ENCODE results near the gene TLR8.

TLR8 gene

DNA sequence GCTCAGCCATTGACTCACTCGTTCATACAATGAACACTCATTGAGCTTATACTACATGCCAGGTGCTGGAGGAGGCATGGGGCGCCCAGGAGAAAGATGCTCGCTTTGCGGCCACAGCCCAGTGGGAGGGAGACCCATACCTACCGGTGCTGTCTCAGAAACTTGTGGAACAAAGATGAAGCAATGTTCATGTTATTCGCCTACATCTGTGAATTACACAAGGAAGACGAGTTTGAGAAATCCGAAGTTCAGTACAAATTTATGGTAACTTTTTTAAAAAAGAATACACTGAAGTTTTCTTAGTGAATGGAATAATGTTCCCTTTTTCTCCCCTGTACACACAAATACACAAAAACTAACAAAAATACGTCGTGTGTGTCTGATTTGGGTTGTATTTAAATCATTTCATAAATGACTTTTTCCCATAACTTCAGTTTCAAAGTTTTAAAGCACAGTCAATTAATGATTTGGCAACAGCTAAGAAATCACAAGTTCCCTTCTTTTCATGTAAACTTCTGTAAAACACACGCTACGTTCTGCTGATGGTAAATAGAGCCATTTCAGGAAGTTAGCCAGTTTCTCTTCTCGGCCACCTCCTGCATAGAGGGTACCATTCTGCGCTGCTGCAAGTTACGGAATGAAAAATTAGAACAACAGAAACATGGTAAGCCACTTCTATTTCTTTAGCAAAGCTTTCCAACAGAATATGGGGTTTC is at the start of gene TLR8:
Gene TLR8, plus strand, starts transcription at position 575 of the 716 bp plus-strand sequence. Its CDS starts 87 bp downstream, at position 662.
- no peak for DNase-seq

DNA sequence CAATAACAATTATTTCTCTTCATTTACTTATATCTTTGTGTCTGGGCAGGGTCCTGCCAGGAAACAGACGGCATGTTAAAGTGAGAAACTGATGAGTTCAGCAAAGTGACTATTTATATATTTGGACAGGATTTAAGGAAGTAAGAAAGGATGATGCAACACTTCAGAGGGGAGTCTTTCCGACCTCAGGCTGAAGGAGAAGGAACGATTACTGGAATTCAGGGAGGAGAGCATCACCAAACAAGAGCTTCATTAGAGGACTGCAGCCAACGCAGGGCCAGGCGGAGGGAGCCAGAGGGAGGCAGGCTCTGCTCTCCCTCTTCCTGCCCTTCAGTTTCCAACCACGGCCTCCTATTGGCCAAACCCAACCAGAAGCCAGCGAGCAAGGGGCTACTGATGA is 41.1 kb upstream of the TLR8 start:
- no peak for DNase-seq

DNA sequence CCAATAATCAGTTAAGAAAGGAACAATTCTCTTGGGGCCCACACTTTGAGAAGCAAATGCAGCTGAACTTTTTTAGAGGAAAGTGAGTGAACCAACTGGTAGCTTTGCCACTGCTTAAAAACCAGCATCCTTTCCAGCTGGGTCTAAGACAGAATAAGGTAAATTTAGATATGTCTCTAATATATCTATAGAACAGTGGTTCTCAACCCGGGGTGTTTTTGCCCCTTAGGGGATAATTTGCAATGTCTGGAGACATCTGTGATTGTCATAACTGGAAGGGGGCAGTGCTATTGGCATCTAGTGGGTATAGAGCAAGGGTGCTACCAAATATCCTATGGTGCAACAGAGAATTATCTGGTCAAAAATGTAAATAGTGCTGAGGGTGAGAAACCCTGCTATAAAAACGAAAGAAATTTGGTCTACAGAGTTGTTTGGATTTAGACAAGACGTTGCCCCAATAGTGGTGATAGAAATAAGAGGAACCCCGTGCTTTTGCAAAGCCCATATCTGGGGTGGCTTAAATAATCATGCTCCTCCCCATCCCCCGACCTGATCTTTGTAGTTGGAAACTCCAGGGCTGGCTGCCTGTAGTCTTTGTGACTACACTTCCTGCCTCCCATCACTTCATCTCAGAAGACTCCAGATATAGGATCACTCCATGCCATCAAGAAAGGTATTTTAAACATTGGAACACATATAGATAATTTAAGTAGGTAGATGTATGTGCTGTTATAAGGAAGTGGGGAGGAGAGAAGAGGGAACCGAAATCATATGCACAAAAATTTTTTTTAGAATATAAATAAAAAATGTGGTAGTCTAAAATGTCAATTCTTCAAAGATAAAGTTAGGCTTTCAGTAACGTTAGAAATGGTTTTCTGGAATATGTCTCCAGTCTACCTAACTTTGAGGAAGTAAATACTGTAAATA is 39.7 kb upstream of the TLR8 start, which contains the start of gene TLR7:
Gene TLR7, plus strand, starts transcription at position 622 of the 927 bp plus-strand sequence. CDS start 507 bp downstream, outside the sequence.
- no peak for DNase-seq

DNA sequence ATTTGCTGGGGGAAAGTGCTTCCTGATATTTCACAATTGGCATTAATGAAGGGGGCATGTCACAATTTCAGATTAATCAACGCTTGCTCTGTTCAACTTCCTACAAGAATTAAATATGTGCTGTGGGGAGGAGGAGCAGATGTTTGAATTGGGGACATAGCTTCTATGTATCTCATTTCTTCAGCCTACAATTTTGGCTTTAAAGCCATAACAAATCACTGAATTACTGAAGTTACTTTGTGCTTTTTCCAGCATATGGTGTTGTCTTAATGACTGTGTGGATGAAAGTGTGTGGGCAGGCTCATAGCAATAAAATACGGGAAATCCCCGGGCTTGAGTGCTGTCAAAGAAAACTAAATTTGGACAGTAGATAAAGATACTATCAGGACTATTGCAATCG is 38.7 kb upstream of the TLR8 start:
- no peak for DNase-seq

DNA sequence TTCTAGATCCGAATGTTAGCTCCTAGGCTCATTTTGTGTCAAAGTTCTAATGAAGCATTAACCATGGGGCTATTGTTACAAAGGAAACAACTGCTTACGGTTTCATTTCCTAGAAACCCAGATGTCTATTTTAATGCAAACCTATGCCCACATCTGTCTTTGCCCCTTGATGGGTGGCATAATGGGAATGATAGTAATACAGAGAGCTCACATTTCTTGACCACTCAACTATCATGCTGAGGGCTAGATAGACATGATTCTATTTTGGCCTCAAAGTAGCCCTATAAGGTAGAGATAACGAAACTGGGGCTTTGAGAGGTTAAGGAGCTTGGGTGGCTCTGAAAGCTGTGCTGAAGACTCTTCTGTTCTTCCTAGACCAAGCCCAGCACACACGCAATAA is 37.7 kb upstream of the TLR8 start:
- DNase-seq, result no peak

DNA sequence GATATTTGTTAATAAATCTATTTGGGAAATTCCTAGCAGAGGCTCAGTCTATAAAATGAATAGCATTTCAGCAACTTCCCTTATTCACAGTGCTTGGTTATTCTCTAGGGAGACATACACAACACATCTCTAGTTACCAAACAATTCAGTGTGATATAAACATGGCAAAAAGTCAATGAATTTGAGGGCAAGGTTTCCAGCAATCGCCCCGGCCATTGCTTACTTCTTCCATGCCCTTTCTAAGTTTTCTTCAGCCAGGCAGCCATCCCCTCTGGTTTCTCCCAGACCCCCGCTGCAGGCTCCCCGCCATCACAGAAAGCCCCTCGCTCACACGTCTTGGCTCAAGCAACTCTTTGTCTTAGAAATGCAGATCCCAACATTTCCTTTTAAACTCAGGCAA is 35.2 kb upstream of the TLR8 start:
- DNase-seq, result no peak

DNA sequence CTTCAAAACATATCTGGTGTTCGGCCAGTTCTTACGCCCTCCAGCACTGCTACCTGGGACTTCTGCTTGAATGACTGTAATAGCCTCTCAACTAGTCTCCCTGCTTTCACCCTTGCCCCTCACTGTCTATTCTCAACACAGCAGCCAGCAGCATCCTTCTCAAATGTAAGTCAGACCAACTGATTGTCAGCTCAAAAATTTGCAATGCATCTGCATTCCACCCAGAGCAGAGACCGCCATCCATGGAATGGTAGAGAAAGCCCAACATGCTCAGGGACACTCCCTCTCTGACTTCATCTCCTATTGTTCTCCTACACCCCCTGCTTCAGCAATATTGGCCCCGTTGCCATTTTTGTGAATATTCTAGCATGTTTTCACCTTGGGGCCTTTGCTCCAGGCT is 33.7 kb upstream of the TLR8 start:
- DNase-seq, result no peak

DNA sequence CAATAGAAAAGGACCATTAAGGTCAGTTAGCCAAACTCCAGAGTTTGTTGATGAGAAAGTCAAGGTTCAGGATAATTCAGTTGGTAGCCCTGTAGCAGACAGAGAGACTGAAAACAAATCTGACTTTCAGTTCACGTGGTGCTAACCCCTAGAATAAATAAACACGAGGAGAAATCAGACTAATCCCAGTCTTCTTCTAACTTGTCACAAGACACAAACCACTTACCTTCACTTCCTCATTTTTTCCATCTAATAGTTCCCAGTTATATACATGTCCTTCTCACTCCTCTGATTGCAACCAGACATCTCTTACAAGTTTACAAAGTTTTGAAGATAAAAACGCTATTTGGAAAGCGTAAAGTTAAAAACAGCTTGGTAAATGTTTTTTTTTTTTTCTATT is 31.8 kb upstream of the TLR8 start:
- DNase-seq, result no peak

DNA sequence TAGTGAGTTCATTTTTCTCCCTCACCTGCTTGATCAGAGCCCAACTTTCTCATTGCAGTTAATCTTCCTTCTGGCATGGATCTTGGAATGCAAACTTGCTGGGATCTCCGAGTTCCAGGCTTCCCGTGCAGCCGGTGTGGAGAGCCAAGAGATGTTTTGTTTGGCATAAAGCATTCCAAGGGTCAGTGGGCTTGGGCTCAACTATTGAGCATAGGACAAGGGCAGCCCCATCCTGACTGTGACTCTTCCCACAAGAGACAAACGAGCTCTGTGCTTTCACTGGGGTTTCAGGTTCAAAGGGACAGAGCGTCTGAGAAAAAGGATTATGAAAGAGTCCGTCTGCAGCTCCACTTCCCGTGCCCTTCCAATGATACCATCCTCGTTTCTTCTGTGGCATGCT is 29.0 kb upstream of the TLR8 start:
- DNase-seq, result no peak

DNA sequence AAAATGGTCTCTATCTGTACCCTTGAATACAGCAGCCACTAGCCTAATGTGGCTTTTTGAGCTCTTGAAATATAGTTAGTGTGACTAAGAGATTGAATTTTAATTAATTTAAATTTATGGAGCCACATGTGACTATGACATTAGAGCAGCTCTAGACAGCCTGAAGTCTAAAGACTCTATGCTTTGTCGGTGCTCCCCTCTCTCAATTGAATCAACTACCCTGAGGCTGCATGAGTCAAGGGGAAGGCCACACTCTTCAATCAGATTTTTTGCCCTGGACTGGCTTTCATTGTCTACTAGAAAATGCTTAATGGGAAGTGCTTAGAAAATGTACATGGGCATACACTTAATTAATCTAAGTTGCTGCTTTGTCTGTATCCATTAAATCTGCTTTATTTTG is 27.9 kb upstream of the TLR8 start:
- DNase-seq, result no peak

DNA sequence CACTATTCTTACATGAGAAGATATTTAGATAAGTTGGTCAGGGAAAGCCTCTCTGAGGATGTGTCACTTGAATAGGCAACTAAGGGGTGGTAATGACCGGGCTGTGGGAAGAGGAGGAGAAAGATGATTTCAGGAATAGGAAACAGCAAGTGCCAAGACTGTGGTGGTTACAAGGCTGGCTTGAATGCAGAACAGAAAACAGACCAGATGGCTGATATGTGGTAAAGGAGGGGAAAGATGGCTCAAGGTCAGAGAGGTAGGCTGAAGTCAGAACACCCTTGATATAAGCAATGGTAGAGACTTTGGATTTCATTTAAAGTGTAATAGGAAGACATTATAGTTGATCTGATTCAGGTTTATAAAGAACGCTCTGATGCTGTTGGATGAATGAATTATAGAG is 24.5 kb upstream of the TLR8 start:
- DNase-seq, result no peak

DNA sequence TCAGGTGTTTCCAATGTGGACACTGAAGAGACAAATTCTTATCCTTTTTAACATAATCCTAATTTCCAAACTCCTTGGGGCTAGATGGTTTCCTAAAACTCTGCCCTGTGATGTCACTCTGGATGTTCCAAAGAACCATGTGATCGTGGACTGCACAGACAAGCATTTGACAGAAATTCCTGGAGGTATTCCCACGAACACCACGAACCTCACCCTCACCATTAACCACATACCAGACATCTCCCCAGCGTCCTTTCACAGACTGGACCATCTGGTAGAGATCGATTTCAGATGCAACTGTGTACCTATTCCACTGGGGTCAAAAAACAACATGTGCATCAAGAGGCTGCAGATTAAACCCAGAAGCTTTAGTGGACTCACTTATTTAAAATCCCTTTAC is 20.9 kb upstream of the TLR8 start:
- no peak for DNase-seq

DNA sequence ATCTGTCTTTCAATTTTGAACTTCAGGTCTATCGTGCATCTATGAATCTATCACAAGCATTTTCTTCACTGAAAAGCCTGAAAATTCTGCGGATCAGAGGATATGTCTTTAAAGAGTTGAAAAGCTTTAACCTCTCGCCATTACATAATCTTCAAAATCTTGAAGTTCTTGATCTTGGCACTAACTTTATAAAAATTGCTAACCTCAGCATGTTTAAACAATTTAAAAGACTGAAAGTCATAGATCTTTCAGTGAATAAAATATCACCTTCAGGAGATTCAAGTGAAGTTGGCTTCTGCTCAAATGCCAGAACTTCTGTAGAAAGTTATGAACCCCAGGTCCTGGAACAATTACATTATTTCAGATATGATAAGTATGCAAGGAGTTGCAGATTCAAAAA is 19.9 kb upstream of the TLR8 start:
- no peak for DNase-seq

DNA sequence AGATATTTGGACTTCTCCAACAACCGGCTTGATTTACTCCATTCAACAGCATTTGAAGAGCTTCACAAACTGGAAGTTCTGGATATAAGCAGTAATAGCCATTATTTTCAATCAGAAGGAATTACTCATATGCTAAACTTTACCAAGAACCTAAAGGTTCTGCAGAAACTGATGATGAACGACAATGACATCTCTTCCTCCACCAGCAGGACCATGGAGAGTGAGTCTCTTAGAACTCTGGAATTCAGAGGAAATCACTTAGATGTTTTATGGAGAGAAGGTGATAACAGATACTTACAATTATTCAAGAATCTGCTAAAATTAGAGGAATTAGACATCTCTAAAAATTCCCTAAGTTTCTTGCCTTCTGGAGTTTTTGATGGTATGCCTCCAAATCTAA is 19.3 kb upstream of the TLR8 start:
- no peak for DNase-seq

DNA sequence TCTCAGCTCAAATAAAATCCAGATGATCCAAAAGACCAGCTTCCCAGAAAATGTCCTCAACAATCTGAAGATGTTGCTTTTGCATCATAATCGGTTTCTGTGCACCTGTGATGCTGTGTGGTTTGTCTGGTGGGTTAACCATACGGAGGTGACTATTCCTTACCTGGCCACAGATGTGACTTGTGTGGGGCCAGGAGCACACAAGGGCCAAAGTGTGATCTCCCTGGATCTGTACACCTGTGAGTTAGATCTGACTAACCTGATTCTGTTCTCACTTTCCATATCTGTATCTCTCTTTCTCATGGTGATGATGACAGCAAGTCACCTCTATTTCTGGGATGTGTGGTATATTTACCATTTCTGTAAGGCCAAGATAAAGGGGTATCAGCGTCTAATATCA is 18.7 kb upstream of the TLR8 start:
- DNase-seq, result no peak

DNA sequence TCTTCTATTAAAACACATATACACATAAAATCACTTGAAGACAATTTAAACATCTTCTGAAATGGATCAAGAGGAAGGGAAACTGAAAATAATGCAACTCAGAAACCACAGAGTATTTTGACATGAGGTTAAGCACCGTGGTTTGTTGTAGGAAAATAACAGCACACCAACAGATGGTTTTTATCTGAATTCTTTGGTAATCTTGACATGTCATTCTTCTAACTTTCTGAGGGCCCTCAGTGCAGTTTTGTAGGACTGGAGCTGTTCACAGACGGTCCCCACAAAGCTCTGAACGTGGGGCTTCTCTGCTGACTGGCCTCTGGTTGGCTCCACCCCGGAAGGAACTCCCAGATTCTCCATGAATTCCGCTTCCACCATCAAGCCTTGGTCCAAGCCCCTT is 16.0 kb upstream of the TLR8 start:
- no peak for DNase-seq

DNA sequence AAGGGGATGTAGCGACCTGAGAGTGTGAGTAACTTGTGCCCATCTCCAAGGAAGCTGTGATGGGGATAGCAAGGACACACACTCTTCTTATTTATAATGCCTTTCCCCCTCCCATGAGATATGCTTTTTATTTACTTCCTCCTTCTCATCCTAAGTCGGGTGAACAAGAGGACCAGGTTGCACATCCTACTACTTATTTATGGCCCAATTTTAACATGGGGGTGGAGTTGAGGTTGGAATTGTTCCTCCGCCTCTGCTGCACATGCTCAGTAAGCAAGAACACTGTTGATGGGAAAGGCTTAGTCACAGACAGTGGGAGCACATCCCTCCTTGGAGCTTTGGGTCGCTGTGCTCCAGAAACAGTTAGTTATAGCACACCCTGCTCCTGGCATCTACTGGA is 15.2 kb upstream of the TLR8 start:
- no peak for DNase-seq

DNA sequence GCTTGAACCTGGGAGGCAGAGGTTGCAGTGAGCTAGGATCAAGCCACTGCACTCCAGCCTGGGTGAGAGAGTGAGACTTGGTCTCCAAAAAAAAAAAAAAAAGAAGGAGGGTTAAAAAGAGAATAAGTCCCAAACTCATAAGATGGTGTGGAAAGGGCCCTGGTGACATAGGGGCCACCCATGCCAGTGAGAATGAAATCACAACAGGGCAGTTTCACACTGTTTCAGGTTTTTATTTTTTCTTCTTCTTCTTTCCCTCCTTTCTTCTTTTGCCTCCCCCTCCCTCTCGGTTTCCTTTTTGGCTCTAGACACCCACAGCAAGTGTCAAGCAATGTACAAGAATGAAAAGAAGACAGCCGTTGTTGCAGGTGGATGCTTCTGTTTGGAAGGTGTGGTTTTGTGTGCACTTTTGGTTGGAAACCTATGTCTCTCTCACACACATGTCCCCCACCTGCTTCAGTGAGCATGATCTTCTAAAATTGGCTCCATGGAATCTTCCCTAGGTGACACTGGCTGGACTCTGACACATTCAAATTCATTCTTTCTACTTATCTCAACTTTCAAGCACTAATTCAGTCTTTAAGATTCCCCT is 14.4 kb upstream of the TLR8 start:
- DNase-seq, result no peak

DNA sequence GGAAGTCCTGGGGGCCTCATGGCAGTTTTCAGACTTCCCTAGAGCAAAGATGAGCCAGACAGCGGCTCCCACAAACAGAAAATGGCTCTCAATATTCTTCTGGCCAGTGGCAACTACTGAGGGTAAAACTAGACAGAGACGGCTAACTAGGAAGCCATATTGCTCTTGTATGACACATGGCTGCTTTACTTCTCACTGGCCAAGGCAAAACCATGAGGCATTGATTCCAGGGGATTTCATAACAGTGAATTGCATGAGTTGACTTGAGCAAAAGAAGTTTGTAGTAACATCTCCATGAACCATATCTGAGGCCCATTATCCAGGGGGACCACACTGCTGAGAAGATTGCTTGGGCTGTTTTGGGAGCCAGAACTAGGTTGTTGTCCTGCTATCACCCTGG is 13.7 kb upstream of the TLR8 start:
- no peak for DNase-seq

DNA sequence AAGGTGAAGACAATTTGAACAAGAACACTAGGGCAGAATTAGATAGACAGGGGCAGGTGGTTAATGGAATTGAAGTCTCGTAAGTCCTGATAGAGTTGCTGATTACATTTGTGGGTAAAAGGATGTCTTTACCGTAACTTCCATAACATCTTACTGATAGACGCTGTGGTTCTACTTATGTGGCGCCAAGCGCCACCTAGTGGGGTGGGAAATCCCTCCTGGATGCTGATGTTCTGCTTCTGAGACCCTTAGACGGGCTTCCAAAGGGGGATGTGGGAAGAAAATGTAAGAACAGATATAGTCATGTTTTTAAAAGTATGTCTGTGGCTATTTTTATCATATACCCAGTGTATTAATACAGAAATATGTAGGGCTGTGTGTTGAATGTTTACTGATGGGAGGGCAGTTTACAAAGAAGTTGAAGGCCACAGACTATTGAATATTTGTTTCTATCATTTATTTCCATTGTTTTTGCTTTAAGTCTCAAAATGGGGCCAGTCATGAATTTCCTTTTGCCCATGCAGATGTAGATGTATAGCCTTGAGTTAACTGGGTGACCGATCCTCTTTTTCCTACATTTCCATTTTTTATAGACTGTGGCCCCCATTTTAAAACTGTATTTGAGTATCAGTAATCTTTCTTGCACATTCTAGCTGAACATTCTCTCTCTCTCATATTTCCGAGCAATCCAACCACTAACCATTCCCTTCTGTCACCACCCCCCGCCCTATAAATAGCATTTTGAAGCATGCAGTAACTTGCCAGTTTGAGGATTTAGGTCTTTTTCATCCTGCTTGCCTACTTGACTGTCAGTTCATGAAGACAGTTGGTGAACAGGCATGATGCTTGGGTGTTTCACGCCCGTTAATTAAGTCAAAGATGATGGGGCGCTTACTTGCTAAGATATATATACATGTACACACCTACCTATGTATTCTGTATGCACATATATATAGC is 12.1 kb upstream of the TLR8 start:
- DNase-seq, result peak; percentile 27

DNA sequence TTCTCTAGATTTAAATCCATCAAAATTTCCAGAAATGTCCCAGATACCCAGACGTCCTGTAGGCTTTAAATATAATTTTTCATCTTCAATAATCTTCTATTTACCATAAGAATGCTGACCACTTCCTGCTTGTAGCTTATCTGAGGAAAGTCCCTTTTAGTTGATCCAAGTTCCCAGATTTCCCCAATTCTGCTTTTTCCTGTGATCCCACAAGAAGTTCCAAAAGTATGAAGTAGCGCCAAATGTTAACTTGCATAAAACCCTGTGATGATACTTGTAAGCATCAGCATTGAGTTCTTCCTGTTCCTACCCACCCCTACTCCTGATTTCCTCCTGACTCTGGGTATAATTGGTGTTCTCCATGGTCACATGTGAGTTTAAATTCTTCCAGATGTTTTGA is 10.6 kb upstream of the TLR8 start:
- DNase-seq, result no peak

DNA sequence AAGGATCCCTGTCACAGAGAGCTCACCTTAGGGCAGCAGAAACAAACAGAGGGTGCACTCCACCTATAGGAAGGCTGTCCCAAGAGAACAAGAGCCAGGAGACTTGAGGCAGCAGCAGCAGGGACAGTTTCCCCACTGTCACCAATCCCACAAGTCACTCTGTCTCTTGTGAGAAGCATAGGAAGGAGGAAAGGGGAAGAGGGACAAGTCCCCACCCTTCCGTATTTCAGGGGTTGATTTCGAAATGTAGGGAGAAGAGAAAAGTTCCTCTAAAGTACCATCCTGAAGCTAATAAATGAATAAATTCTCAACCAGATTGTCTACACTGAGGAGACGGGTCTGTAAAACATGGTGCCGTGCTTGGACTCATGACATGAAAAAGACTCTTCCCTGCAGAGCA is 9.5 kb upstream of the TLR8 start:
- no peak for DNase-seq

DNA sequence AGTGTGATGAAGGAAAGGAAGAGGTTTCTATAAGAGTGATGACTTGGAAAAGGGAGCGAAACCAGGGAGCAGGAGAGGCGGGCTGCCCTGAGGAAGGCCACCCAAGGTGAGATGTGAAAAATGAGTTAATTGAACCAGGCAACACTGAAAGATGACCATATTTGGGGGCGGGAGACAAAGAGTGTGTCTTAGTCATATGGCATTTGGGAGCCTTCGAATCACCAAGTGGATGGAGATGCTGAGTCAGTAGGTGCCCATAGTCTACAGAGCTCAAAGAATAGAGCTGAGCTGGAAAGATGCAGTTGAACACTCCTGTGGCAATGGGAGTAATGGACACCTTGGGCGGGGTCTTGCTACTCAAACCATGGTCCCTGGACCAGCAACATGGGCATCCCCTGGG is 8.3 kb upstream of the TLR8 start:
- no peak for DNase-seq

All from stimulated activated CD4-positive, alpha-beta T cell treated with anti-CD3 and anti-CD28 coated beads, Interleukin-12 subunit alpha, Interleukin-12 subunit beta, amount 100 ng/mL, for 4 hours (primary cell).